Measurements from ENCODE around the gene ZNF524.

Gene ZNF524

DNA sequence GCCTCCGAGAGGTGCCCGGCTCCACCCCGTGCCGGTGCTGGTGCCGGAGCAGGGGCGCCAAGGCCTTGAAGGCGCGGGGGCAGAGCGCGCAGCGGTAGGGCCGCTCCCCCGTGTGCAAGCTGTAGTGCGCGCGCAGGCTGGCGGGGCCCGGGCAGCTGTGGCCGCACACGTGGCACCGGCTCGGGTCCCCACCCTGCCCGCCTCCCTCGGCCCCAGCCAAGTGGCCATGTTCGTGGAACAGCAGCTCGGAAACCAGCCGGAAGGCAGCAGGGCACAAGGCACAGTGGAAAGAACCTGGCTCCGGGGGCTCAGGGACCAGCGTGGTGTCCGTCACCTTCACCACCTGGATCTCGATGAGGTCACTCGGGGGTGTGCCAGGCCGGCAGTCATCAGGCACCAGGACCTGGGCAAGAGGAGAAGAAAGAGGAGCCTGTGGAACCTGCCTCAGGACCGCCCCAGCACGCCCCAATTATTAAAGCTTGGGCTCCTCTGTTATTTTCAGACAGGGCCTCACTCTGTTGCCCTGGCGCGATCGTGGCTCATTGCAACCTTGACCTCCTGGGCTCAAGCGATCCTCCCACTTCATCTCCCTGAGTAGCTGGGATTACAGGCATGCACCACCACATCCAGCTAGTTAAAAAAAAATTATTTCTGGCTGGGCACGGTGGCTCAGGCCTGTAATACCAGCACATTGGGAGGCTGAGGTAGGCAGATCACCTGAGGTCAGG, 22.3 kb downstream of the ZNF524 start:
- DNase-seq: no peak

DNA sequence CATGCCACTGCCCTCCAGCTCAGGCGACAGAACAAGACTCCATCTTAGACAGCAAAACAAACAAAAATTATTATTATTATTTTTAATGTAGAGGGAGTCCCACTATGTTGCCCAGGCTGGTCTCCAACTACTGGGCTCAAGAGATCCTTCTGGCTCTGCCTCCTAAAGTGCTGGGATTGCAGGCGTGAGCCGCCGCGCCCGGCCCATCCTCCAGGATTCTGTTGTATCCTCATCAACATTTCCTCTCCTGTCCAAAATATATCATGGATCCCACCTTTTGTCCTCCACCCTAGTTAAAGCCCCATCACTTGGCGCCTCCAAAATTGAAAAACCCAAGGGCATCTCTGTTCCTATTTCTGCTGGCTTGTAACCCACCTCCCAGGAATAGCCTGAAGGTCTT, 23.0 kb downstream of the ZNF524 start:
- no peak for DNase-seq

DNA sequence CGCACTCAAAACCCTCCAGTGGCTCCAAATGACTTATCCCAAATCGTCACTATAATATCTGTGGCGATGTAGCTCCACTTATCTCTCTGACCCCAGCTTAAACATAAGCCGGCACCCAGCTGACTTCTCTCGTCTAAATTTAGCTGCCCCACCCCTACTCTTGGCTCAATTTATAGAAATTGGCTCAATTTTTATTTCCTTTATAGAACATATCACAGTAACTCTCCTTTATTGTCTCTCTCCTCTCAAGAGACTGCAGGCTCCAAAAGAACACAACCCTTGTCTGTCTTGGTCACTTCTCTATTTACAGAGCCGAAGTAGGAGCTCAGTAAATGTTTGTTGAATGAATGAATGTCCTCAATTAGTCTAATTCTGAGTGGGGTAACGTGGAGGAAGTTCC, 23.5 kb downstream of the ZNF524 start:
- no peak for DNase-seq

DNA sequence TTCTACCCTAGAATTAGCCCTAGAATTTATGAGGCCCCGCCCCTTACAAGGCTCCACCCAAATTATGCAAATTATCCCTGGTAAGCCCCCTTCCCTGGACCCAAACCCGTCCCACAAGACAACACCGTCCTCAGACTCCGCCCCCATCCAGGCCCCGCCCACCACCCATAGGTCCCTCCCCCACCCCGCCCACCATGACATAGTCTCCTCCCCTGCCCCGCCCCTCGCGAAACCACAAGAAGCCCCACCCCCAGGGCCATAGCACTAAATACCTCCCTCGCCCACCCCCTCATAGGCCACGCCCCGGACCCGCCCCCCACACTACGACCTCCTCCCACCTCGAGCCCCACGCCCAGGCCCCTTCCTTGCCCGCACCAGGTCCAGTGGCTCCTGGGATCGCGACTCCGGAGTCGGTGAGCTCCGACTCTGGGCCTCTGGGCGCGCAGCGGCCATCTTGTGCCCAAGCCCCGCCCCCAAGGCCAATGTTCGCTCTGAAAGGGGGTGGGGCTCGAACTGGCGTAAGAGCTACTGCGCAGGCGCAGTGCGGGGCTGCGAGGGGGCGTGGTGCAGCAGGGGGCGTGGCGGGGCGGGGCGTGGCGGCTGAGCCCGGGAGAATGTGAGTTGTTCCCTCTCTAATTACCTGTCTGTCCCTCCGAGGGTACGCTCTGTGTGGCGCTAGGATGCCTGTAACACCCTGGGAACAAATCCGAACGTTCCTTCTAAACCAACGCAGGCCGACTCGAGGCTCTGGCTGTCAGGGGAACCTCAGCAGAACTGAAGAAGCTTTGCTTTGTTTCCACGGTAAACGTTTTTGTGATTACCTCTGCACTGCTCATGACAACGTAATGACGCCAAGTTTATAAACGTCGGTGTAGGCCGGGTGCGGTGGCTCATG, 24.3 kb downstream of the ZNF524 start, which contains the start of gene ZNF784:
Gene ZNF784 (minus strand): TSS at position 458 of the 895 bp plus-strand sequence. CDS start 5 bp downstream, at position 453.
- DNase-seq: peak; percentile 94

DNA sequence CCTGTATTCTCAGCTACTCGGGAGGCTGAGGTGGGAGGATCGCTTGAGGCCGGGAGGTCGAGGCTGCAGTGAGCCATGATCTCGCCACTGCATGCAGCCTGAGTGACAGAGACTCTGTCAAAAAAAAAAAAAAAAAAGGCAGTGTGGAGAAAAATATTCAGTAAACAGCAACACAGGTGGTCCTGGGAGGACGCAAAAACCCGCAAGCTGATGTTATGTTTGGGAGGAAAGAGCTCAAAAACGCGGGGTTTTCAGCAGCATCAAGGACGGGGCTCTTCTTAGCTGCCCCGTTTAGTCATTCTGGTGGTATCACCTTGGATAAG, 24.9 kb downstream of the ZNF524 start:
- DNase-seq: no peak

DNA sequence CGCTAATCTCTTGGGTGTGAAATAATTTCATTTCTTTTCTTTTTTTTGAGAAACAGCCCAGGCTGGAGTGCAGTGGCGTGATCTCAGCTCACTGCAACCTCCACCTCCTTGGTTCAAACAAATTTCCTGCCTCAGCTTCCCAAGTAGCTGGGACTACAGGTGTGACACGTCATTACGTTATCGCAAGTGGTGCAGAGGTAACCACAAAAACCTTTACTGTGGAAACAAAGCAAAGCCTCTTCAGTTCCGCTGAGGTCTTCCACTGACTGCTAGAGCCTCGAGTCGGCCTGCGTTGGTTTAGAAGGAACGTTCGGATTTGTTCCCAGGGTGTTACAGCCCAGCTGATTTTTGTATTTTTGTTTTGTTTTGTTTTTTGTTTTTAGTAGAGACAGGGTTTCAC, 26.3 kb downstream of the ZNF524 start:
- no peak for DNase-seq

DNA sequence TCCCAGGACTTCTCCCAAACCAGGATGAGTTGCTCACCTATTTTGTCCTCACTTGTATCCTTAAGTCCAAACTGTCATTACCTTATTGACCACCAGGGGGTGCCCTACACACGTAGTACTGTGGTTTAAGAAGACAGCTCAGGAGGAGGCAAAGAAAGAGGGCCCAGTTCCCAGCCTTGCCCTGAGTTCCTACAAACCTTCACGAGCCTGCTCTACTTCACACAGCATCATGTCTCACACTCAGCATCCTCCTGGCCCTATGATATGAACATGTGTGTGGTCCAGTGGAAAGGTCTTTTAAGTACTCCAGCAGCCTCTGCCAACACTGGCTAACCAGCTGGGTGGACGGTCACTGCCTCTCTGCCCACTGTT, 32.4 kb downstream of the ZNF524 start:
- peak; percentile 72 for DNase-seq

DNA sequence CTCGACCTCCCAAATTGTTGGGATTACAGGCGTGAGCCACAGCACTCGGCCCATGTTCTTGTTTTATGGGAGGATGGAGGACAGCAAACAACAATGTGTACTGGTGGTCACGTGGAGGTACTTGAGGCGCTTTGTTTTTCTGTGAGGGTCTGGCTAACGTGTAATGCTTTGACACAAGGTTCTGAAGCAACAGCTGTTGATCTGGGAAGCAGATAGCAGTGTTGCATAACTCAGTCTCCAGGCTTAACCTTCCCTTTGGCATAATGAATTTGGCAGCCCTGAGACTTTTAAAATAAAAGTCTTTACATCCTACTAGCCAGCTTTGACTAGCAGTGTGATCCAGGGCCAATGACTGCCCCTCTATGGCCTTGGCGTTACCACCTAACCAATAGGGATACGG, 33.8 kb downstream of the ZNF524 start:
- DNase-seq: no peak

DNA sequence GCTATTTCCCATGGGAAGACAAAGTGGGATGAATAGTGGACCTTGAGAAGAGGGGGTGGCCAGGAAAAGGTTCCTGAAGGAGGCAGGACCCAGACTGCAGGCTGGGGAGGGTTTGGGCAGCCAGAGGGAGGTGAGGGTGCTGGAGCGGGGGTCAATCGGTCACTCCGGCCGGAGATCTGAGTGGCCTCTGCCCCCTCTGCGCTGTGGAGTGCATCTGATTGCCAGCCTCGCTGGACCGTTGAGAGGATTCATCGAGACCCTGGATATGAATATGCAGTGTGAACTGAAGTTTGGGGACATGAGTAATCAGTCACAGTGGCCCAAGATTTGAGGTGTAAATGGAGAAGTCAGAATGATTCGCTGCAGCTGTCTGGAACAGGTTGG, 35.2 kb downstream of the ZNF524 start:
- DNase-seq: no peak

DNA sequence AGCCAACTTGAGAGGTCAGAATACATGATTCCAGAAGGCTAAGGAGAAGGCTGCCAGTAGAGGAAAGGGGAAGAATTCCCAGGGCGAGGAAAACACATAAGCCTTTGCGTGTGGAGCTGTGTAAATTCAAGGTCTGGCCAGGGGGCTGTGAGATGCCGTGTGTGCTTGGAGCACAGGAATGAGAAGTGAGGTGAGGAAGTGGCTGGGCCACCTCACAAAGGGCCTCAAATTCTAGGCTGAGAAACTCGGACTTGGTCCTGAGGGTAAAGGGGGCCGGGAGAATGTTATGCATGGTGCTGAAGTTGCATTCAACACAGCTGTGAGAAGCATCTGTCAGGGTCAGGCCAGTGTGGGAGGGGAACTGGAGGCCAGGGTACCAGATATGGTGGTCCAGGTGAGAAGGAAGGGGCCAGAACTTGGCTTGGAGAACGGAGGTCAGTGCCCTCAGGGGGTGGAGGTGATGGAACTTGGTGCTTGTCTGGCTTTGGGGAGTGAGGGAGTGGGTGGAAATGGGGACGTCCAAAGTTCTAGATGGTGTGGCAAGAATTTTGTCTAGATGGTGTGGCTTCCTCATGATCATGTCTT, 35.9 kb downstream of the ZNF524 start:
- no peak for DNase-seq

DNA sequence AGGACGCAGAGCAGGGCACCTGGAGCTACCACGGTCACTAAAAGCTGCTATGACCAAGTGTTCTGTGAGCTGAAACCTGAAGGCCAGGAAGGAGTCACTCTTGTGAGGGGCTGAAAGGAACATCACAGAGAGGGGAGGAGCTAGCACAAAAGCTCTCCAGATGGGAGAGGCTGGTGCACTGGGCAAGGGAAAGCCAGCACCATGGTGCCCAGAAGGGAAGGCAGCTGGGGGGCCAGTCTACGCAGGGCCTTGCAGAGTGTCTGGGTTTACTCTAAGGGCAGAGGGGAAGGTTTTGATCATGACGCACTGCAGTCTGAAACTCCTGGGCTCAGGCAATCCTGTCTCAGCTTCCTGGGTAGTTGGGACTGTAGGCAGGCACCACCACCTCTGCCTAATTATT, 36.6 kb downstream of the ZNF524 start:
- no peak for DNase-seq

DNA sequence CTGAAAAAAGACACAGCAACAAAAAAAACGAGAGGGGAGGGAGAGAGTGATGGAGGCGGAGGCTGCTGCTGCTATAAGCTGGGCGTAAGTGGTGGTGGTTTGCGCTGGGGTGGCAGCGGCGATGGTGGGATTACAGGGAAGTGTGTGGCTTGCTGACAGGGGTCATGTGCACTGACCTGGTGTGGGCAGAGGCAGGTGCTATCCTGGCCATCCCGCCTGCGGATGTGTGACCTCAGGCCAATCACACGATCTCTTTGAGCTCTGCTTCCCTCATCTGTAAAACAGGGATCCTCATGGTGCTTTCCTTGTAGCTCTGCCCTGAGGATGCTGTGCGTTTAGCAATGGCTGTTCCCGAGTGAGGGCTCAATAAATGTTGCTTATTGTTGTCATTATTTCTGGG, 37.4 kb downstream of the ZNF524 start:
- DNase-seq: no peak

DNA sequence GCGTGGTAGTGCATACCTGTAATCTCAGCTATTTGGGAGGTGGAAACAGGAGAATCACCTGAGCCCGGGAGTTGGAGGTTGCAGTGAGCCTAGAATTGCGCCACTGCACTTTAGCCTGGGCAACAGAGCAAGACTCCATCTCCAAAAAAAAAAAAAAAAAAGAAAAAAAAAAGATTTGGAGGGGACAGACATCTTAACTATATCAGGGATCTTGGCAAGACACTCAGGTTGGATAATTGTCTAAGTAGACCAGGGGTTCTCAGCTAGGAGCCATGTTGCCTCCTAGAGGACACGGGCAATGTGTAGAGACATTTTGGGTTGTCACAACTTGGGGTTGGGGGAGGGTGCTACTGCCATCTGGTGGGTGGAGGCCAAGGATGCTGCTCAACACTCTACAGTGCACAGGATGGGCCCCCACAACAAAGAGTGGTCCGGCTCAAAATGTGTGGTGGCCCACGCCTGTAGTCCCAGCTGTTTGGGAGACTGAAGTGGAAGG, 38.8 kb downstream of the ZNF524 start:
- peak; percentile 61 for DNase-seq

DNA sequence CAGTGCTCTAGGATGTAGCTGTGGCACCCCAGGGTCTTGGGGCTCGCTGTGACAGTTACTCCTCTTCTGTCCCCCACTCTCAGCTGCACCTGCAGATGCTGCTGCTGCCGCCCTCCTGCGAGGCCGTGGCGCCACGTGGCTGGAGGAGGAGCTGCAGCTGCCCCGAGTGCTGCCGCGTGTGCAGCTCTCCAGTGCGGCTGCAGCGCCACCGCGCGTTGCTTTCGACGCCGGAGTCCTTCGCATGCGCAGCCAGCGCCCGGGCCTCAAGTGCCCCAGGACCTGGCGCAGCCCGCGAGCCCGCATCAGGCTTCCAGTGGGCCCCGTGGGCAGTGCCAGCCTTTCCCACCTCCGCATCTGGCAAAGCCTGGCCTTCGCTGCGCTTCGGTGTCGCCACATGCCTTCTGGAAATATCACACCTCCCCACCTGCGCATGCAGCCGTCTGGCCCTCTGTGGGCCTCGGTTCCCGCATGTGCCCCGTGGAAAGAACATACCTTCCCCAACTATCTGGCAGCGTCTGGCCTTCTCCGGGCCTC, 40.0 kb downstream of the ZNF524 start:
- peak; percentile 74 for DNase-seq

DNA sequence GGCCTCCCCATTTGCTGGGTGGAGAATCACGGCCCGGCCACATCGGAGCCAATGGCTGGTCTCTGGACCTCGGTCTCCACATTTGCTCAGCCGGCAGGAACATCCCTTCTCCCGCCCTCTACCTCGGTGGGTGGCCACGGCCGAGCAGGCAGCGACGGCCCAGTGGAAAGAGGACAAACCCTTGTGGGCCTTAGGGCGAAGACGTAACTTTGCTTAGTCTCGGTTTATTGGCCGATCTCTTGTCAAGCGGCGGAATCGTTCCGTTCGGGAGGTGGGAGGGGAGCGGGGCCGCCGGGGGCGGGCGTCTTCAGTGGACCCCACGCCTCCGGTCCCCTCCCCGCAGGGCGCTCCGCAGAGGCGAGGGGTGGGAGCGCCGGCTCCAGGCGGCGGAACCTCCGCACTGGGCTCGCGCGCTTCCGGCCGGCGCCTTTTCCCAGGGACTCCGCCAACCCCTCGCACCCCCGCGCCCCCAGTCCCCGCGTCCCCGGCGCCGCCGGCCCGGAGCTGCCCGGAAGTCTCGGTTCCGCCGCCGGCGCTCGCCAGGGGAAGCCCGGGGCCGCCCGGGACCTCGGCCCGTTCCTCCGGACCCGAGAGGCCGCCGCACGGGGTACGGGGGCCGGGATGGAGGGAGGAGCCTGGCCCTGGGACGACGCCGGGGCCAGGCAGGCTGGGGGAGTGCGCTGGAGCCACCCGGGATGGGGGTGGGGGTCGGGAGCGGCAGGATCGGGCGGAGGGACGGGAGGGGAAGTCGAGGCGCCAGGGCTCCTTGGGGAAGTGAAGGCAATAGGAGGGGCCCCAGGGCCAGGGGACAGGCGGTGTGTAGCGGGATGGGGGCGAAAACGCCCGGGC, 40.7 kb downstream of the ZNF524 start, which contains the start of gene ZNF580:
Gene ZNF580 (plus strand): TSS at position 426 of the 849 bp plus-strand sequence. CDS start 1,507 bp downstream, outside the sequence.
- peak; percentile 73 for DNase-seq

DNA sequence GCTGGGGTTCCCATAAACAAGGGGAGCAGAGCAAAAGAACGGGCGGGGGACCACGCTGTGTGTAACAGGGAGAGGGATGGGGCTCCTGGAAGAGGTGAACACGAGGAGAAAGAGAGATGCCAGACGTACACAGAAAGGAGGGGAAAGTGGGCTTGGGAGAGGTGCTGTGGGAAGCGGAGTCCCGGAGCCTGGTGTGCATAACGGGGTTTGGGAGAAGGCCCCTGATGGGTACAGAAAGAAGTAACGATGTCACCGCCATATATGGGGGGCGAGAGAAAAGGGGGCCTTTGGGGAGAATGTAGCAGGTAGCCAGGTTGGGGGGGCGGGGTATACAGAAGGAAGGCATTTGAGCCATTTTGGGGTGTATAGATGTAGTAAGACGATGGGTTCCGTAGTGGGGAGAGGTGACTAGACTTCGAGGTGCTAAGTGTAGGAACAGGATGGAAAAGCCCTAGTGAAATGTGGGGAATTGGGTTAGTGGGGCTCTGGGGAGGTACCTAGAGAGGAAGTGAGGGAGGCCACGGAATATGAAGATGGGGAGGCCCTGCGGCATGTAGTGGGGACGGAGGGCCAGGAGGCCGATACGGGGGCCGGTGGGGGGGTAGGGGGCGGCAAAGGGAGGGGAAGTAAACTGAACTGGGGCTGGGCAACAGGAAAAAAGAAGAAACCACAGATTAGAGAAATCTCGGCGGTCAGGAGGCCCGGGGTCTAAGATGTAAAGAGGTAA, 41.5 kb downstream of the ZNF524 start:
- DNase-seq: no peak

DNA sequence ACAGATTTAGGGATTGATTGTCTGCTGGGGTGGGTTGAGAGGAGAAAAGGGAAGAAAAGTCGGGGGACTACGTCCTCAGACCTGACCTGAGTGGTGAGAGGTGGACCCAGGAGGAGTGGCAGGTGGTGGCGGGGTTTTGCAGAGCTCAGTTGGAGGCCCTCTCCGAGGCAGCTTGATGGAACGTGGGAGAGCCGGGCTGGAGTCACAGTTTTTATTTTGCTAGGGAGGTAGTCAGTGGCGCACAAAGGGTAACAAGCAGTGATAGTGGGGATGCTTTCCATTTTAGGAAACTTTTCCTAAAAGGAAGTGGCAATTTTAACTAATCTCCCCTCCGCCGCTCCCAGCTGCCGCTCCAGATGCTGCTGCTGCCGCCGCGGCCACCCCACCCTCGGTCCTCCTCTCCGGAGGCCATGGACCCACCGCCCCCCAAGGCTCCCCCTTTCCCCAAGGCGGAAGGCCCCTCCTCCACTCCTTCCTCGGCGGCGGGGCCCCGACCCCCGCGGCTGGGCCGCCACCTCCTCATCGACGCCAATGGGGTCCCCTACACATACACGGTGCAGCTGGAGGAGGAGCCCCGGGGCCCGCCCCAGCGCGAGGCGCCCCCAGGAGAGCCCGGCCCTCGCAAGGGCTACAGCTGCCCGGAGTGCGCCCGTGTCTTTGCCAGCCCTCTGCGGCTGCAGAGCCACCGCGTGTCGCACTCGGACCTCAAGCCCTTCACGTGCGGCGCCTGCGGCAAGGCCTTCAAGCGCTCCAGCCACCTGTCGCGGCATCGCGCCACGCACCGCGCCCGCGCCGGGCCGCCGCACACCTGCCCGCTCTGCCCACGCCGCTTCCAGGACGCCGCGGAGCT, 42.3 kb downstream of the ZNF524 start:
- no peak for DNase-seq

DNA sequence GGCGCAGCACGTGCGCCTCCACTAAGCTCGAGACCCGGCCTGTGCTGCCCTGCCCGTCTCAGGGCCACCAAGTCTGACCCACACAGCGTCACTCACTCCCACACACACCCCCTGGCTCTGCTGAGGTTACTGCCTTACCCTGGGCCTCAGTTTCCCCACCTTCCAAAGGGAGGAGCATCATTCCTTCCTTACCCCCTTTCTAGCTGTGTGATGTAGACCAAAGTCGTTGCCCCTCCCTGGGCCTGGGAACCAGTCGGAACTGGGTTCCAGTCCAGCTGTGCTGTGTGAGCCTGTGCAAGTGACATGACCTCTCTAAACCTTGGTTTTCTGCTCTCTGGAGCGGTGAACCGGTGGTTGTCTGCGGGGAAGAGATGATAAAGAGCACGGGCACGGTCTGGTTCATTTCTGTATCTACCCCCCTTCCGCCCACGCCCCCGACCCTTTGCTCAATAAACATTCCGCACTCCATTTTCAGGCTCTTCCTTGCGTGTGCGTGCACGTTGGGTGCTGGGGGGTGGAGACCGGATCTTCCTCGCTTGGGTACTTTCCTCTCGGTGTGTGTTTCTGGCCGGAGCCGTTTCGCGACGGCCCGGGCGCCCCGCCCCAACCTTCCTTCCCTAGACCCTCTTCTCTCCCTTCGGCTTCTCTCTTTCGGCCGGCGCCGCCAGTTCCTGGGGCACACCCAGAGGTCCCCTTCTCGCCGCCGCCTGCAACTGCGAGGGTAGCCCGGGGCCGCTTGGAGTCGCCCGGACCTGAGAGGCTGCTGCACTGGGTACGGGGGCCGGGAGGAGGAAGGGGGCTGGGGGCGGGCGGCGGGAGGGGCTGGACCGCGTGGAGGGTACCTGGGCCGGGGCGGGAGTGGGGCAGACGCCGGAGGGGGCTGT, 43.2 kb downstream of the ZNF524 start, which contains the start of gene ZNF581:
Gene ZNF581 (plus strand): TSS at position 647 of the 884 bp plus-strand sequence. CDS start 923 bp downstream, outside the sequence.
- DNase-seq: peak; percentile 86

DNA sequence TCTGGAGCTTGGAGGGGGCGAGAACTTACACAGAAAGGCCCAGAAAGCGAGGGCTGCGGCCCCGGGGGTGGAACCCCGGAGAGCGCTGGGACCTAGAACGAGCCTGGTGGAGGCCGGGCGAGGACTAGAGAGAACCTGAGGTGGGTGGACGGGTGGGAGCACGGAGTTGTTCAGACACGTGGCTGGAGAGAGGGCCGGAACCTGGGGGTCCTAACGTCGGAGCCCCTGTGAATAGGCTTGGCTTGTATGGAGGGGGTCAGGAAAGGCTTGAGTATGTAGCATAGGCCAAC, 43.7 kb downstream of the ZNF524 start:
- no peak for DNase-seq
